ENCODE data around the gene FKBP1A.
"Not testable (repeated sequence)": the region's sequence is repeated elsewhere in the genome, so short reads cannot be mapped to it uniquely, and the experiment has no call there.

Gene FKBP1A

GRCh38 chr20:1364106-1364505 lies 28.7 kb downstream of the FKBP1A start:
- DNase-seq (ENCODE audit: low read depth in 3 of 3), result no peak

- no peak for DNase-seq (ENCODE audit: low read depth in 3 of 3)
Measured at GRCh38 chr20:1363522-1363921, 29.3 kb downstream of the FKBP1A start.

GRCh38 chr20:1362484-1362883 lies 30.4 kb downstream of the FKBP1A start:
- no peak for DNase-seq (ENCODE audit: low read depth in 3 of 3)

- DNase-seq (ENCODE audit: low read depth in 3 of 3), result no peak
Measured at GRCh38 chr20:1360094-1360846, 32.6 kb downstream of the FKBP1A start.

- no peak for DNase-seq (ENCODE audit: low read depth in 3 of 3)
Measured at GRCh38 chr20:1357921-1358671, 34.8 kb downstream of the FKBP1A start.

- DNase-seq (ENCODE audit: low read depth in 3 of 3), result no peak
Measured at GRCh38 chr20:1353956-1354355, 38.9 kb downstream of the FKBP1A start.

- DNase-seq (ENCODE audit: low read depth in 3 of 3), result no peak
Measured at GRCh38 chr20:1346315-1346969, 46.4 kb downstream of the FKBP1A start.

GRCh38 chr20:1345756-1346093 lies 47.1 kb downstream of the FKBP1A start:
- DNase-seq (ENCODE audit: low read depth in 3 of 3), result no peak

- no peak for DNase-seq (ENCODE audit: low read depth in 3 of 3)
Measured at GRCh38 chr20:1345030-1345755, 47.7 kb downstream of the FKBP1A start.

- not testable (repeated sequence) for DNase-seq (ENCODE audit: low read depth in 3 of 3)
Measured at GRCh38 chr20:1343446-1344124, 49.3 kb downstream of the FKBP1A start.

- no peak for DNase-seq (ENCODE audit: low read depth in 3 of 3)
Measured at GRCh38 chr20:1341561-1342265, 51.1 kb downstream of the FKBP1A start.

- no peak for DNase-seq (ENCODE audit: low read depth in 3 of 3)
Measured at GRCh38 chr20:1338801-1339200, 54.1 kb downstream of the FKBP1A start.

GRCh38 chr20:1338096-1338495 lies 54.8 kb downstream of the FKBP1A start:
- no peak for DNase-seq (ENCODE audit: low read depth in 3 of 3)

GRCh38 chr20:1337441-1337840 lies 55.4 kb downstream of the FKBP1A start:
- no peak for DNase-seq (ENCODE audit: low read depth in 3 of 3)

- DNase-seq (ENCODE audit: low read depth in 3 of 3), result no peak
Measured at GRCh38 chr20:1336699-1337367, 56.0 kb downstream of the FKBP1A start.

GRCh38 chr20:1335961-1336698 lies 56.7 kb downstream of the FKBP1A start:
- DNase-seq (ENCODE audit: low read depth in 3 of 3), result no peak

- DNase-seq (ENCODE audit: low read depth in 3 of 3), result no peak
Measured at GRCh38 chr20:1334761-1335160, 58.1 kb downstream of the FKBP1A start.

- no peak for DNase-seq (ENCODE audit: low read depth in 3 of 3)
Measured at GRCh38 chr20:1334370-1334731, 58.5 kb downstream of the FKBP1A start.

GRCh38 chr20:1333462-1334369 lies 59.1 kb downstream of the FKBP1A start:
- no peak for DNase-seq (ENCODE audit: low read depth in 3 of 3)

Measured in stimulated activated CD4-positive, alpha-beta T cell treated with anti-CD3 and anti-CD28 coated beads, TNF-alpha, amount 100 ng/mL, for 4 hours (primary cell).